ENCODE results near the gene SPATA18. TPM values are rescaled to one million over a fixed set of nuclear protein-coding genes. Genes with fewer than 3 reads are reported as not detected.

Gene SPATA18
- total RNA-seq, 2 experiments from 2014 or later = 0.10 to 0.48 TPM

DNA sequence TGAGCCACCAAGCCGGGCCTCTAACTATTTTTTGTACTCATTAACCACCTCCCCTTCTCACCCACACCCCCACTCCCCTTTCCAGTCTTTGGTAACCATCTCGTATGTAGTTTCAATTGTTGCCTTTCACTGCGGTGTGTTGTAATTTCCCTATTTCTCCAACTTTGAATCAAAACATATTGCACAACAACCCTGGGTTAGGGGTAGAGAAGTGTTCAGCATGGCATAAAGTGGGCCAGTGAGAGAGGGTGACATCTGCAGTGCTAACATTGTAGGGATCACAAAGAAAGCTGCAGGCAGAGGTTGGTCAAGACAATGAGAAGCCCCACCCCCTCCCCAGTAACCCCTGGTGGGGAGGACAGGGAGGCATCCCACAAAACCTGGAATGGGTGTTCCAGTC is 92.7 kb downstream of the SPATA18 start:
- ChIA-PET CTCF (no interaction called here), POLR2A (no interaction called here)
- Mint-ChIP-seq H3K27me3 (no peaks in the 10 kb centered on the region), H3K4me3 (no peak overlapping the region), H3K9me3 (no peaks in the 10 kb centered on the region), H3K36me3 (ENCODE audit: low read depth) (no peaks in the 10 kb centered on the region), H3K4me1 (no peaks in the 10 kb centered on the region), H3K27ac (no peak overlapping the region)
- DNase-seq = no peak

GRCh38 chr4:52144372-52144771 is 93.3 kb downstream of the SPATA18 start:
- ChIA-PET POLR2A (no interaction called here), CTCF (no interaction called here)
- no peak overlapping the region for H3K27ac Mint-ChIP-seq
- H3K36me3 Mint-ChIP-seq (ENCODE audit: low read depth) = no peaks in the 10 kb centered on the region
- H3K4me3 Mint-ChIP-seq = no peak overlapping the region
- no peaks in the 10 kb centered on the region for H3K4me1 Mint-ChIP-seq
- H3K27me3 Mint-ChIP-seq = no peaks in the 10 kb centered on the region
- H3K9me3 Mint-ChIP-seq = no peaks in the 10 kb centered on the region
- DNase-seq = no peak

Other genes with a start within 250 kb of the SPATA18 start
- 10 to 100 TPM; 28.9 TPM for gene DCUN1D4, start 208.2 kb upstream of the SPATA18 start, total RNA-seq
- under 1 TPM; 0.28 to 0.30 TPM for gene LRRC66, start 30.9 kb upstream of the SPATA18 start, total RNA-seq
- gene SGCB, start 13.0 kb upstream of the SPATA18 start, total RNA-seq = 10 to 100 TPM; 15.6 TPM

Data from activated CD4-positive, alpha-beta memory T cell treated with anti-CD3 and anti-CD28 coated beads, Interleukin-2, amount 10 ng/mL, durations not matched to agents 7 days and 5 days (primary cell).